SK-N-SH (cell line): Measurements from ENCODE around the gene ANKAR. TPM values are rescaled to one million over a fixed set of nuclear protein-coding genes. Genes with fewer than 3 reads are reported as not detected.
A peak's percentile ranks its signal among the peaks of the same experiment; 100 is the strongest.
"Not testable (repeated sequence)": the region's sequence is repeated elsewhere in the genome, so short reads cannot be mapped to it uniquely, and the experiment has no call there.

Source experiments
- CTCF ChIA-PET: fragments of 300-600, 350-600 bp; formaldehyde crosslinking; extraction: SDS; loops from one replicate; lab custom pipeline; 2021; lab: Yijun Ruan, JAX
- POLR2A ChIA-PET: fragments of 350-600 bp; sonication (Branson Sonifier 250); formaldehyde crosslinking; extraction: SDS; loops from one replicate; lab custom pipeline; 2020; ENCODE audit warnings: antibody characterized with exemption, inconsistent platforms; lab: Yijun Ruan, JAX
- DNase-seq: peaks from one replicate; pipeline ENCODE4 v3.0.0; 2012
- H2AFZ ChIP-seq: fragments of 200-600 bp; sonication (generic); 2 replicates; pipeline ENCODE4 v1.8.1; 2016; ENCODE audit warnings: antibody characterized with exemption, mild to moderate bottlenecking, low read depth
- H3F3A ChIP-seq: fragments of 200-600 bp; sonication (generic); replicated peaks from 2 replicates; pipeline ENCODE3; 2016; ENCODE audit warnings: antibody characterized with exemption, mild to moderate bottlenecking; ENCODE audit not compliant: insufficient read depth
- H3K27ac ChIP-seq, 2 experiments: fragments of 200-500 bp in 1 of 2; fragments of 200-600 bp in 1 of 2; sonication (Bioruptor generic) in 1 of 2; sonication (generic), shearing (Covaris generic) in 1 of 2; 2 replicates each; pipeline versions ENCODE4 v1.5.1 to v1.6.1; 2014 to 2016; ENCODE audit warnings: low read depth in 2 of 2, inconsistent platforms in 1 of 2, low read length in 1 of 2, mild to moderate bottlenecking in 1 of 2, mixed read lengths in 1 of 2
- H3K27me3 ChIP-seq: fragments of 200-600 bp; sonication (generic), shearing (Covaris generic); 2 replicates; pipeline ENCODE4 v1.6.1; 2016; ENCODE audit warnings: mixed run types; ENCODE audit not compliant: insufficient read depth
- H3K36me3 ChIP-seq, 2 experiments: fragments of 200-500 bp in 1 of 2; fragments of 200-600 bp in 1 of 2; sonication (Bioruptor generic) in 1 of 2; sonication (generic) in 1 of 2; replicated peaks in 1 of 2; 2 replicates each; pipeline versions ENCODE3 to v1.5.1; 2014 to 2016; ENCODE audit warnings: low read length in 1 of 2, mild to moderate bottlenecking in 1 of 2; ENCODE audit not compliant: insufficient read depth in 2 of 2, control insufficient read depth in 1 of 2
- H3K4me1 ChIP-seq, 2 experiments: fragments of 200-500 bp in 1 of 2; fragments of 200-600 bp in 1 of 2; sonication (Bioruptor generic) in 1 of 2; sonication (generic), shearing (Covaris generic) in 1 of 2; 2 replicates each; pipeline versions ENCODE4 v1.5.1 to v1.6.1; 2014 to 2016; ENCODE audit warnings: low read depth in 1 of 2, low read length in 1 of 2, mixed run types in 1 of 2; ENCODE audit not compliant: insufficient read depth in 2 of 2, control insufficient read depth in 1 of 2
- H3K4me2 ChIP-seq: fragments of 200-600 bp; sonication (generic), shearing (Covaris generic); 2 replicates; pipeline ENCODE4 v1.6.1; 2017; ENCODE audit warnings: mixed run types
- H3K4me3 ChIP-seq, 2 experiments: fragments of 200-500 bp in 1 of 2; fragments of 200-600 bp in 1 of 2; sonication (Bioruptor generic) in 1 of 2; sonication (generic), shearing (Covaris generic) in 1 of 2; 2 replicates each; pipeline versions ENCODE4 v1.5.1 to v1.8.1; 2014 to 2016; ENCODE audit warnings: low read depth in 2 of 2, inconsistent platforms in 1 of 2, low read length in 1 of 2, mild to moderate bottlenecking in 1 of 2, mixed read lengths in 1 of 2, moderate library complexity in 1 of 2
- H3K79me2 ChIP-seq: fragments of 200-600 bp; sonication (generic); 2 replicates; pipeline ENCODE4 v1.8.1; 2017; ENCODE audit warnings: mild to moderate bottlenecking; ENCODE audit not compliant: insufficient read depth
- H3K9ac ChIP-seq: fragments of 200-600 bp; sonication (generic); 2 replicates; pipeline ENCODE4 v1.6.1; 2017; ENCODE audit warnings: mixed run types
- H3K9me2 ChIP-seq: fragments of 200-600 bp; sonication (generic); 2 replicates; pipeline ENCODE4 v1.6.1; 2017; ENCODE audit warnings: mixed run types
- H3K9me3 ChIP-seq: fragments of 200-600 bp; sonication (generic); 2 replicates; pipeline ENCODE4 v1.6.1; 2017; ENCODE audit warnings: mixed run types, mild to moderate bottlenecking, moderate library complexity
- H4K20me1 ChIP-seq: fragments of 200-600 bp; sonication (generic); 2 replicates; pipeline ENCODE4 v1.6.1; 2017; ENCODE audit warnings: mild to moderate bottlenecking, mixed run types; ENCODE audit not compliant: insufficient read depth
- EP300 ChIP-seq, 2 experiments: IDR thresholded peaks; 2 replicates each; pipeline versions ENCODE4 v1.4.0 to v1.6.1; 2012; ENCODE audit warnings: borderline replicate concordance in 1 of 2, low read depth in 1 of 2, low read length in 1 of 2
- FOSL2 ChIP-seq: IDR thresholded peaks from 2 replicates; pipeline ENCODE4 v1.4.0; 2012; ENCODE audit warnings: low read depth, mild to moderate bottlenecking, moderate library complexity, borderline replicate concordance
- GABPA ChIP-seq: IDR thresholded peaks from 2 replicates; pipeline ENCODE4 v1.4.0; 2012; ENCODE audit warnings: low read depth, mild to moderate bottlenecking
- MAX ChIP-seq: IDR thresholded peaks from 2 replicates; pipeline ENCODE4 v1.4.0; 2012; ENCODE audit warnings: low read depth
- MEF2A ChIP-seq: IDR thresholded peaks from 2 replicates; pipeline ENCODE4 v1.4.0; 2012; ENCODE audit warnings: low read depth, borderline replicate concordance
- RFX5 ChIP-seq: IDR thresholded peaks from 2 replicates; pipeline ENCODE4 v1.6.1; 2012; ENCODE audit warnings: mild to moderate bottlenecking, improper control_type of control experiment, low read length
- TAF1 ChIP-seq: IDR thresholded peaks from 2 replicates; pipeline ENCODE4 v1.6.1; 2012; ENCODE audit warnings: low read depth, mild to moderate bottlenecking, low read length, moderate library complexity, borderline replicate concordance
- YY1 ChIP-seq: IDR thresholded peaks from 2 replicates; pipeline ENCODE4 v1.4.0; 2012; ENCODE audit warnings: low read depth, mild to moderate bottlenecking
- WGBS: methylation state at CpG from one replicate; pipeline ENCODE4 v1.1.6; 2017; ENCODE audit warnings: low lambda C conversion rate; 5-methylcytosine and 5-hydroxymethylcytosine counted together
- polyA plus RNA-seq, 3 experiments: library from polyadenylated mRNA; depleted of rRNA; stranded (reverse); fragments of >200 nt; gene quantifications; 2 replicates each; pipeline ENCODE4 v1.2.3, GENCODE V29; 2012
- TF ChIP-seq, protein P1 (sequence below): fragments of 200-600 bp; sonication (generic); IDR thresholded peaks from 2 replicates; pipeline ENCODE4 v1.6.1; 2017; ENCODE audit warnings: antibody characterized with exemption, mild to moderate bottlenecking, moderate library complexity

The ANKAR gene
- polyA plus RNA-seq, 1 of the 3 experiments (the other 2 are of a cell fraction): 1.6 TPM

DNA sequence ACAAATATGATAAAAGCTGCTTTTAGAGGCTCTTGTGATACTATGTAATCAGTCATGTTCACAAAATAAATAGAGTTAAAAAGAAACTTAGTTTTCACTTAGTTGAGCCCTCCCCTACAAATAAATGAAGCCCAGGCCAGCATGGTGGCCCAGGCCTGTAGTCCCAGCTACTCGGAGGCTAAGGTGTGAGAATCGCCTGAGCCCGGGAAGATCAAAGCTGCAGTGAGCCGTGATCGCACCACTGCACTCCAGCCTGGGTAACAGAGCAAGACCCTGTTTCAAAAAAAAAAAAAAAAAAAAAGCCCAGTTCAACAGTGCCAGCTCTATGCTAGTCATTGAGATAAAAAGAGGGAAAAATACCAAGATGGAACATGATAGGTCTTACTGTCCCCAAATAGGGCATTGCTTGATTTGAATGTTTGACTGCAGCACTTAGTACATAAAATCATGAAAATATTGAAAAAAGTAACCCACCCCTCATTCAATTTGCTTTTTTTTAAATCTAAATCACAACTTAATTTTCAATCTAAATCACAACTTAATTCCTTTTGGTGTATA is 11.7 kb upstream of the ANKAR start:
- Histone ChIP-seq H4K20me1 (no peaks in the 10 kb centered on the region), H3K27ac (no peak overlapping the region), H3K4me1 (peaks cover 0 to 6% of the 10 kb centered on the region in 2 experiments; a peak in 3 of 4 replicates), H3K79me2 (peaks cover 45% of the 10 kb centered on the region), H3K9me2 (no peaks in the 10 kb centered on the region), H3K9me3 (no peaks in the 10 kb centered on the region), H3K4me3 (peak overlapping the region; percentile 93 to 99; a peak in 3 of 4 replicates), H3K9ac (no peak overlapping the region), H3K4me2 (peak overlapping the region; percentile 98), H2AFZ (no peak overlapping the region), H3K27me3 (no peaks in the 10 kb centered on the region), H3K36me3 (peaks cover 34 to 35% of the 10 kb centered on the region in 2 experiments), H3F3A (no peaks in the 10 kb centered on the region)
- ChIA-PET POLR2A (no interaction called here), CTCF (interaction anchor here (1.0 to 6.5 kb wide), 7 partner anchors 11 to 426 kb away, joined by 3 to 99 read pairs (median 11); partner anchors contain the start of genes ANKAR and OSGEPL1)
- no peak for TF ChIP-seq TAF1
- TF ChIP-seq GABPA: no peak
- no peak for TF ChIP-seq MAX
- TF ChIP-seq, protein P1, sequence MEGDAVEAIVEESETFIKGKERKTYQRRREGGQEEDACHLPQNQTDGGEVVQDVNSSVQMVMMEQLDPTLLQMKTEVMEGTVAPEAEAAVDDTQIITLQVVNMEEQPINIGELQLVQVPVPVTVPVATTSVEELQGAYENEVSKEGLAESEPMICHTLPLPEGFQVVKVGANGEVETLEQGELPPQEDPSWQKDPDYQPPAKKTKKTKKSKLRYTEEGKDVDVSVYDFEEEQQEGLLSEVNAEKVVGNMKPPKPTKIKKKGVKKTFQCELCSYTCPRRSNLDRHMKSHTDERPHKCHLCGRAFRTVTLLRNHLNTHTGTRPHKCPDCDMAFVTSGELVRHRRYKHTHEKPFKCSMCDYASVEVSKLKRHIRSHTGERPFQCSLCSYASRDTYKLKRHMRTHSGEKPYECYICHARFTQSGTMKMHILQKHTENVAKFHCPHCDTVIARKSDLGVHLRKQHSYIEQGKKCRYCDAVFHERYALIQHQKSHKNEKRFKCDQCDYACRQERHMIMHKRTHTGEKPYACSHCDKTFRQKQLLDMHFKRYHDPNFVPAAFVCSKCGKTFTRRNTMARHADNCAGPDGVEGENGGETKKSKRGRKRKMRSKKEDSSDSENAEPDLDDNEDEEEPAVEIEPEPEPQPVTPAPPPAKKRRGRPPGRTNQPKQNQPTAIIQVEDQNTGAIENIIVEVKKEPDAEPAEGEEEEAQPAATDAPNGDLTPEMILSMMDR: no peak
- TF ChIP-seq EP300 (IDR thresholded peaks at IDR 0.05; ENCODE audit: borderline replicate concordance in 1 of 2, low read depth in 1 of 2, low read length in 1 of 2): no peak
- no peak for TF ChIP-seq RFX5
- no peak for TF ChIP-seq YY1
- no peak for TF ChIP-seq FOSL2
- no peak for TF ChIP-seq MEF2A
- 98% methylated on average over 5 of the region's 5 CpGs for WGBS
- DNase-seq: no peak

DNA sequence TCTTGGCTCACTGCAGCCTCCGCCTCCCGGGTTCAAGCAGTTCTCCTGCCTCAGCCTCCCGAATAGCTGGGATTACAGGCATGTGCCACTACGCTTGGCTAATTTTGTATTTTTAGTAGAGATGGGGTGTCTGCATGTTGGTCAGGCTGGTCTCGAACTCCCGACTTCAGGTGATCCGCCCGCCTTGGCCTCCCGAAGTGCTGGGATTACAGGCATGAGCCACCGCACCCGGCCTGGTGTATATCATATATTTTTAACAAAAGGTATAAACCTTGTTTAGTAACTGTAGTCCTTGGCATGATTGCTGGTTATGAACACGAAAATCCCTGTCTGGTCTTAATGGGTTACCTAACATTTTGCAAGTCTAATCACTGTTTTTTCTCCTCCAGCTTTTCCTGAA is 11.2 kb upstream of the ANKAR start:
- whole genome bisulfite sequencing: 98% methylated on average over 12 of the region's 12 CpGs
- CTCF ChIA-PET: interaction anchor here (0.9 to 6.5 kb wide), 6 partner anchors 10 to 656 kb away, joined by 3 to 99 read pairs (median 8); partner anchors contain the start of genes ANKAR, HIBCH and OSGEPL1

More for the DNA sequence above, 11.2 kb upstream of the ANKAR start:
- H3K36me3 ChIP-seq: peaks cover 36 to 40% of the 10 kb centered on the region in 2 experiments
- H3K27ac ChIP-seq, H3K4me2 ChIP-seq, H2AFZ ChIP-seq, H3K9ac ChIP-seq, H4K20me1 ChIP-seq, H3K4me1 ChIP-seq, H3K27me3 ChIP-seq, DNase-seq, H3K4me3 ChIP-seq, H3F3A ChIP-seq, POLR2A ChIA-PET, H3K9me3 ChIP-seq, H3K9me2 ChIP-seq: not testable (repeated sequence)
- H3K79me2 ChIP-seq: peaks cover 45% of the 10 kb centered on the region
